IMR-90 (cell line): Measurements from ENCODE around the gene DNAH8.

Experiments
- CTCF ChIP-seq: conservative IDR thresholded peaks from 2 replicates; pipeline ENCODE4 v1.5.1; 2012; ENCODE audit warnings: mild to moderate bottlenecking, low read depth, low read length, improper control_type of control experiment
- ELK1 ChIP-seq: fragments of 150-350 bp; IDR thresholded peaks from 2 replicates; pipeline ENCODE4 v1.6.1; 2016; ENCODE audit warnings: low read depth, mild to moderate bottlenecking, low read length, moderate library complexity, borderline replicate concordance
- MAZ ChIP-seq: IDR thresholded peaks from 2 replicates; pipeline ENCODE4 v1.6.1; 2012; ENCODE audit warnings: low read depth, mild to moderate bottlenecking, low read length, improper control_type of control experiment, moderate library complexity, borderline replicate concordance
- POLR2A ChIP-seq: IDR thresholded peaks from 2 replicates; pipeline ENCODE4 v1.6.1; 2012; ENCODE audit warnings: mild to moderate bottlenecking, low read depth, low read length
- RCOR1 ChIP-seq: IDR thresholded peaks from 2 replicates; pipeline ENCODE4 v1.6.1; 2012; ENCODE audit warnings: mild to moderate bottlenecking, low read length, improper control_type of control experiment; ENCODE audit not compliant: insufficient replicate concordance
- RFX5 ChIP-seq: IDR thresholded peaks from 2 replicates; pipeline ENCODE4 v1.8.0; 2012; ENCODE audit warnings: low read depth, mild to moderate bottlenecking, low read length, moderate library complexity
- USF2 ChIP-seq: fragments of 150-350 bp; IDR thresholded peaks from 2 replicates; pipeline ENCODE4 v1.6.1; 2017; ENCODE audit warnings: mild to moderate bottlenecking, antibody characterized with exemption, low read length, low read depth

- no peak for TF ChIP-seq RFX5
- no peak for TF ChIP-seq CTCF
- TF ChIP-seq POLR2A: no peak
- TF ChIP-seq MAZ: no peak
- TF ChIP-seq USF2: no peak
- TF ChIP-seq RCOR1: no peak
- no peak for TF ChIP-seq ELK1
Observed at GRCh38 chr6:38678178-38678760, 36.8 kb upstream of the DNAH8 start.
